ENCODE results near the gene NLRP5. TPM values are rescaled to one million over a fixed set of nuclear protein-coding genes. Genes with fewer than 3 reads are reported as not detected.
"Not testable (repeated sequence)": the region's sequence is repeated elsewhere in the genome, so short reads cannot be mapped to it uniquely, and the experiment has no call there.

The NLRP5 gene
- total and polyA plus RNA-seq, 8 donors: not detected

DNA sequence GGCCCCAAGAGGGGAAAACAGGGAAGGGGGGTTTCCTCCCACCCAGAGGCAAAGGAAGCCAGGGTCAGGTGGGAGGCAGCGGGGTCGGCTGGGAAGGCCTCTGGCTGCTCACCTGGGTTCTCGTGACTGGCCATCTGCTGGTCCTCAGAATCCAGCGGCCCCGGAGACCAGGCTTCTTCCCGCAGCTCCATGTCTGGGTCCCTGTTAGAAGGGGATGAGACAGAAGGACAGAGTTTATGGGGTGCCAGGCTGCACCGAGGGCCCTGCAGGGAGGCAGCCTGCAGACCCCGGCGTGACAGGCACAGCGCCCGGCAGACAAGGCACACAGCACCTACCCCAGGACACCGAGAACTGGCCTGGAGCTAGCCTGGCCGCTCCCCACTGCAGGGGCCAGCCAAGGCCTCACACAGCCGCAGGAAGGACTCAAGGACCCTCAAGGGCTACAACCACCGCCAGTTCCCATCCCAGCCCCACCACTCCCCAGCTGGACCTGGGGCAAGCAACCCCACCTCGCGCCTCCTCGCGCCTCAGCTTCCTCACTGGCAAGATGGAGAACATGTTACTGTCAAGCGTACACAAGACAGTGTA is 116.5 kb downstream of the NLRP5 start:
- H3K36me3 ChIP-seq: peaks cover 0 to 55% of the 10 kb centered on the region in 2 donors
- H3K27ac ChIP-seq: no peak overlapping the region
- TF ChIP-seq, protein P1, sequence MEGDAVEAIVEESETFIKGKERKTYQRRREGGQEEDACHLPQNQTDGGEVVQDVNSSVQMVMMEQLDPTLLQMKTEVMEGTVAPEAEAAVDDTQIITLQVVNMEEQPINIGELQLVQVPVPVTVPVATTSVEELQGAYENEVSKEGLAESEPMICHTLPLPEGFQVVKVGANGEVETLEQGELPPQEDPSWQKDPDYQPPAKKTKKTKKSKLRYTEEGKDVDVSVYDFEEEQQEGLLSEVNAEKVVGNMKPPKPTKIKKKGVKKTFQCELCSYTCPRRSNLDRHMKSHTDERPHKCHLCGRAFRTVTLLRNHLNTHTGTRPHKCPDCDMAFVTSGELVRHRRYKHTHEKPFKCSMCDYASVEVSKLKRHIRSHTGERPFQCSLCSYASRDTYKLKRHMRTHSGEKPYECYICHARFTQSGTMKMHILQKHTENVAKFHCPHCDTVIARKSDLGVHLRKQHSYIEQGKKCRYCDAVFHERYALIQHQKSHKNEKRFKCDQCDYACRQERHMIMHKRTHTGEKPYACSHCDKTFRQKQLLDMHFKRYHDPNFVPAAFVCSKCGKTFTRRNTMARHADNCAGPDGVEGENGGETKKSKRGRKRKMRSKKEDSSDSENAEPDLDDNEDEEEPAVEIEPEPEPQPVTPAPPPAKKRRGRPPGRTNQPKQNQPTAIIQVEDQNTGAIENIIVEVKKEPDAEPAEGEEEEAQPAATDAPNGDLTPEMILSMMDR (IDR thresholded peaks at IDR 0.05): no peak
- no peaks in the 10 kb centered on the region for H3K27me3 ChIP-seq
- intact Hi-C loops (cut with DNase I): loop anchor here in 1 of 2 donors (10.0 kb wide), 1 partner anchor 72 kb away; the partner anchor contains the start of gene GALP
- no peaks in the 10 kb centered on the region for H3K9me3 ChIP-seq
- ATAC-seq (no peak), DNase-seq (peak in 1 of 4 donors; percentile 59)
- H3K4me3 ChIP-seq: no peak overlapping the region
- peaks cover 6 to 36% of the 10 kb centered on the region in 2 donors for H3K4me1 ChIP-seq

DNA sequence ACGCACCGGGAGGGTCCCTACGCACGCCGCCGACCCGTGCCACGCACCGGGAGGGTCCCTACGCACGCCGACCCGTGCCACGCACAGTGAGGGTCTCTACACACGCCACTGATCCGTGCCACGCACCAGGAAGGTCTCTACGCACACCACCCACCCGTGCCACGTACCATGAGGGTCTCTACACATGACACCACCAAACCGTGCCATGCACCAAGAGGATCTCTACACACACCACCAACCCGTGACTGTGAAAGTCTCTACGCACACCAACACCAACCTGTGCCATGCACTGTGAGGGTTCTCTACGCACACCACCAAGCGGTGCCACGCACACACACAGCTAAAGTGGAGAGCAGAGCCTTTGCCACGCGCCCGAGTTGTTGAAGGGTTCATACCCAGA is 117.8 kb downstream of the NLRP5 start:
- Histone ChIP-seq H3K36me3 (peaks cover 0 to 46% of the 10 kb centered on the region in 2 donors), H3K4me3 (no peak overlapping the region), H3K4me1 (peaks cover 18 to 49% of the 10 kb centered on the region in 2 donors), H3K27me3 (no peaks in the 10 kb centered on the region), H3K27ac (no peak overlapping the region), H3K9me3 (no peaks in the 10 kb centered on the region)
- TF ChIP-seq, protein P1 (IDR thresholded peaks at IDR 0.05): no peak
- DNase-seq (no peak), ATAC-seq (no peak)
- intact Hi-C loops (cut with DNase I): loop anchor here in 1 of 2 donors (10.0 kb wide), 1 partner anchor 70 kb away; the partner anchor contains the start of gene GALP

DNA sequence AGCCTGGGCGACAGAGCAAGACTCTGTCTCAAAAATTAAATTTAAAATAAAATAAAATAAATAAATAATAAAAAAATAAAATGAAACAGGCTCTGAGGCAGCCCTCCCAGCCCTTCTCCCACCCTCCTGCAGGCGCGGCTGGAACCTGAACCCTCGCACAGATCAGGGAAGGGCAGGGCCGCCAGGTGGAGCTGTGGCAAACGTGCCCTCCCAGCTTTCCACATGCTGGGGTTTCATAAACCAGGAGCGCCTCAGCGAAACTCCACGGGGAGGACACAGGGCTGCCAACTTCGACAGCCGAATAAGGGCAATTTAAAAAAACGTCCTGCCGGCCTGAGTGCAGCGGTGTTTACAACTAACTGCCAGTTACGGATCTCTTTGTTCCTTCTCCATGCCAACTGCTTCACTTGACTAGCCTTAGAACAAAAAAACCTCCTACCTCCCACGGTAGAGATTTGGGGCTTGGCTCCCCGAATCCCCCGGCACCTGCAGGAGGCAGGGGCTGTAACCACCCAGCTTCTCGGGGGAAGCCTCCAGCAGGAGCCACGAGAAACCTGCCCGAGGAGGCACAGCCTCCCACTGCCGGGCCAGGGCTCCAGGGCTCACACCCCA is 118.6 kb downstream of the NLRP5 start:
- peaks cover 26 to 57% of the 10 kb centered on the region in 2 donors for H3K4me1 ChIP-seq
- DNase-seq: peak in 3 of 4 donors; percentile 82 to 93 (median 84)
- H3K27me3 ChIP-seq: no peaks in the 10 kb centered on the region
- TF ChIP-seq, protein P1 (IDR thresholded peaks at IDR 0.05): peak; percentile 51 to 75
- intact Hi-C loops (cut with DNase I): loop anchor here in 1 of 2 donors (10.0 kb wide), 1 partner anchor 70 kb away; the partner anchor contains the start of gene GALP
- H3K9me3 ChIP-seq: no peaks in the 10 kb centered on the region
- peak; percentile 93 for ATAC-seq
- H3K27ac ChIP-seq: peak overlapping the region; percentile 39 to 56
- H3K36me3 ChIP-seq: peaks cover 0 to 39% of the 10 kb centered on the region in 2 donors
- no peak overlapping the region for H3K4me3 ChIP-seq

DNA sequence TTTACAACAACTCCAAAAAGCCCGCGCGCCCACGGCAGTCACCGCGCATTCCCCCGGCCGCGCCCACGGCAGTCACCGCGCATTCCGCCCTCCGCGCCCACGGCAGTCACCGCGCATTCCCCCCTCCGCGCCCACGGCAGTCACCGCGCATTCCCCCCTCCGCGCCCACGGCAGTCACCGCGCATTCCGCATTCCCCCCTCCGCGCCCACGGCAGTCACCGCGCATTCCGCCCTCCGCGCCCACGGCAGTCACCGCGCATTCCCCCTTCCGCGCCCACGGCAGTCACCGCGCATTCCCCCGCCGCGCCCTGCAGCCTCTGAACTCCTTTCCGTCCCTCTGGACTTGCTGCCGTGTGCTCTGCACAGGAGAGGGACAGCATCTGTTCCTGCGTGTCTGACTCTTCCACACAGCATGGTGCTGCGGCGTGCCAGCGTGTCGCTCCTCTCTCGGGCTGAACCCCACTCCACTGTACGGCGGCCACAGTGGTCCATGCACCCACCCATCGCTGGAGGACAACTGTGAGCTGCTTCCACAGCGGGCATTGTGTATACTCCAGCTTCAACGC is 119.3 kb downstream of the NLRP5 start:
- H3K4me3 ChIP-seq, ATAC-seq, H3K27me3 ChIP-seq, H3K9me3 ChIP-seq: not testable (repeated sequence)
- peak overlapping the region in 1 of 2 donors; percentile 39 for H3K27ac ChIP-seq
- intact Hi-C loops (cut with DNase I): loop anchor here in 1 of 2 donors (10.0 kb wide), 1 partner anchor 69 kb away; the partner anchor contains the start of gene GALP
- peaks cover 33 to 64% of the 10 kb centered on the region in 2 donors for H3K4me1 ChIP-seq
- peak in 1 of 4 donors; percentile 82 for DNase-seq
- H3K36me3 ChIP-seq: peaks cover 0 to 36% of the 10 kb centered on the region in 2 donors

DNA sequence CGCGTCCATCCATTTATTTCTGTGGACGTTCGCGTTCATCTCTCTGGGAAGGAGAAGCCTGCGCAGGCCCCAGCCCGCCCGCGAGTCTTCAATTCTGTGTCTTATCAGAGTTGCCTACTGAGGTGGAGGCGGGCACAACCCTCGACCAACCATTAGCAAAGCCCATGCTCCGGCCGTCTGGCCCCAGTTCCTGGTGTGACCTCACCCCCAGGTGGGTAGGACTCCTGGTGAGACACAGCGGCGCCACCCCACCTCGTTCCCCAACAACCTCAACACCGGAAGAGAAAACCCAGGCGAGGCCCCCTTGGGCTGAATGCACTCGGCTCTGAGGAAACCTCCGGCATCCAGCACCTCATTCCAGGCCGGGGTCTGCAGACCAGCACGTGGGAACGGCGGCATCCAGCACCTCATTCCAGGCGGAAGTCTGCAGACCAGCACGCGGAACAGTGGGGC is 119.8 kb downstream of the NLRP5 start:
- TF ChIP-seq, protein P1 (IDR thresholded peaks at IDR 0.05): no peak
- H3K36me3 ChIP-seq: peaks cover 0 to 31% of the 10 kb centered on the region in 2 donors
- no peaks in the 10 kb centered on the region for H3K9me3 ChIP-seq
- intact Hi-C loops (cut with DNase I): loop anchor here in 1 of 2 donors (10.0 kb wide), 1 partner anchor 68 kb away; the partner anchor contains the start of gene GALP
- peaks cover 38 to 69% of the 10 kb centered on the region in 2 donors for H3K4me1 ChIP-seq
- no peaks in the 10 kb centered on the region for H3K27me3 ChIP-seq
- ATAC-seq (no peak), DNase-seq (no peak)
- H3K4me3 ChIP-seq: no peak overlapping the region
- H3K27ac ChIP-seq: no peak overlapping the region

Measured in left lung (tissue), 10 donors.